ENCODE measurements around the gene ZNF8. TPM values are rescaled to one million over a fixed set of nuclear protein-coding genes. Genes with fewer than 3 reads are reported as not detected.

ZNF8 gene
- total and polyA plus RNA-seq, 10 of the 15 experiments (the other 5 are each of a cell fraction or from before 2014, with no cell fraction given), result 0.46 to 5.4 (median 2.6) TPM

DNA sequence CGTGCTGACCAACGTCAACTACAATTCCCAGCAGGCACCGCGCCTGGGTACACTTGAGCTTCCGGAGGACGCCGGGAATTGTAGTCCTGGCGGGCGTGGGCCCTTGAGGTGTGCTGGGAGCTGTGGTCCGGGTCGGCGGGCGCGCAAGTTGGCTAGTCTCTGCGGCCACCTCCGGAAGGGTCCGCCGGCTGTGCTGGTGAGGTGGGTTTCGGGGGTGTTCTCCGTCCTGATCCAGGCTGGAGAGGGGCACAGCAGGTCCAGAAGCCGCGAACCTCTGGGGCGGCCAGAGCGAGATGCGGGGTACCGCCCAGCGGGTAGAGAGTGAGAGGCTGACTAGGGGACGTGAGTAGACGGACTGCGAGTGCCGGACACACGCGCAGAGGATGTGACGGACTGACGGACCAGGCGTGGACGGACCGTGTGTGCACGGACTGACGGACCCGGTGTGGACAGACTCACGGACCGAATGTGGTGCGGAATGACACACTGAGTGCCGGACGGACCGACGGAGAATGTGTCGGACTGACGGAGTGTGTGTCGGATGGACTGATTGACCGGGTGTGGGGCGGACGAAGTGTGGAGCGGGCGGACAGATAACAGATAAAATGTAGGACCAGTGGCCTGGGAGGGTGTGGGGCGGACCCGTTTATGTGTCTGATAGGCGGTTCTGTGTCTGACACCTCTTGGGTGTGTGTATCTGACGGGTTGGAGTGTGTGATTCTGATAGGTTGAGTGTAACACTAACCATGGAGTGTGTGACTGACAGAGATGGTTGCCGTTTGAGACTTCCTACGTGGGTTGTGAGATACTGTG, 48.4 kb downstream of the ZNF8 start, which contains the start of gene ZSCAN22 (continued):
- TF ChIP-seq, protein P1, sequence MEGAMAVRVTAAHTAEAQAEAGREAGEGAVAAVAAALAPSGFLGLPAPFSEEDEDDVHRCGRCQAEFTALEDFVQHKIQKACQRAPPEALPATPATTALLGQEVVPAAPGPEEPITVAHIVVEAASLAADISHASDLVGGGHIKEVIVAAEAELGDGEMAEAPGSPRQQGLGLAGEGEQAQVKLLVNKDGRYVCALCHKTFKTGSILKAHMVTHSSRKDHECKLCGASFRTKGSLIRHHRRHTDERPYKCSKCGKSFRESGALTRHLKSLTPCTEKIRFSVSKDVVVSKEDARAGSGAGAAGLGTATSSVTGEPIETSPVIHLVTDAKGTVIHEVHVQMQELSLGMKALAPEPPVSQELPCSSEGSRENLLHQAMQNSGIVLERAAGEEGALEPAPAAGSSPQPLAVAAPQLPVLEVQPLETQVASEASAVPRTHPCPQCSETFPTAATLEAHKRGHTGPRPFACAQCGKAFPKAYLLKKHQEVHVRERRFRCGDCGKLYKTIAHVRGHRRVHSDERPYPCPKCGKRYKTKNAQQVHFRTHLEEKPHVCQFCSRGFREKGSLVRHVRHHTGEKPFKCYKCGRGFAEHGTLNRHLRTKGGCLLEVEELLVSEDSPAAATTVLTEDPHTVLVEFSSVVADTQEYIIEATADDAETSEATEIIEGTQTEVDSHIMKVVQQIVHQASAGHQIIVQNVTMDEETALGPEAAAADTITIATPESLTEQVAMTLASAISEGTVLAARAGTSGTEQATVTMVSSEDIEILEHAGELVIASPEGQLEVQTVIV (IDR thresholded peaks at IDR 0.05; ENCODE audit: borderline replicate concordance, partially characterized antibody), result peak; percentile 49
- TF ChIP-seq EED (IDR thresholded peaks at IDR 0.05; ENCODE audit: low read depth), result no peak
- peak; percentile 70; the same call in 1 of the 2 replicates for TF ChIP-seq GATAD2B (conservative IDR thresholded peaks at IDR 0.05; ENCODE audit: low read depth)
- 0 out of 2 replicates have a peak, but pooled peaks have one; percentile 41 for TF ChIP-seq SIN3A (IDR thresholded peaks at IDR 0.05; ENCODE audit: low read depth, low read length)
- TF ChIP-seq CHD2 (IDR thresholded peaks at IDR 0.05; ENCODE audit: borderline replicate concordance, low read depth, low read length), result peak; percentile 80; the same call in 1 of the 2 replicates
- TF ChIP-seq RUNX3 (IDR thresholded peaks at IDR 0.05; ENCODE audit: low read length), result peak; percentile 62
- TF ChIP-seq ATF7 (IDR thresholded peaks at IDR 0.05; ENCODE audit: low read depth), result peak; percentile 37; the same call in 1 of the 2 replicates
- peak; percentile 97 for TF ChIP-seq RB1 (IDR thresholded peaks at IDR 0.05; ENCODE audit: borderline replicate concordance)
- TF ChIP-seq SREBF1 (IDR thresholded peaks at IDR 0.05; ENCODE audit: low read length), result peak; percentile 87
- TF ChIP-seq SRF (IDR thresholded peaks at IDR 0.05; ENCODE audit: low read depth in 2 of 2, low read length in 2 of 2), result peak in 1 of 2 experiments; percentile 78; a peak in 2 of 4 replicates
- peak; percentile 65; the same call in 1 of the 2 replicates for TF ChIP-seq IRF4 (IDR thresholded peaks at IDR 0.05; ENCODE audit: low read depth, low read length)
- TF ChIP-seq POU2F2 (IDR thresholded peaks at IDR 0.05; ENCODE audit: borderline replicate concordance, low read depth, low read length), result peak; percentile 7; the same call in 1 of the 3 replicates
- TF ChIP-seq YBX1 (IDR thresholded peaks at IDR 0.05), result no peak
- TF ChIP-seq, protein P2, sequence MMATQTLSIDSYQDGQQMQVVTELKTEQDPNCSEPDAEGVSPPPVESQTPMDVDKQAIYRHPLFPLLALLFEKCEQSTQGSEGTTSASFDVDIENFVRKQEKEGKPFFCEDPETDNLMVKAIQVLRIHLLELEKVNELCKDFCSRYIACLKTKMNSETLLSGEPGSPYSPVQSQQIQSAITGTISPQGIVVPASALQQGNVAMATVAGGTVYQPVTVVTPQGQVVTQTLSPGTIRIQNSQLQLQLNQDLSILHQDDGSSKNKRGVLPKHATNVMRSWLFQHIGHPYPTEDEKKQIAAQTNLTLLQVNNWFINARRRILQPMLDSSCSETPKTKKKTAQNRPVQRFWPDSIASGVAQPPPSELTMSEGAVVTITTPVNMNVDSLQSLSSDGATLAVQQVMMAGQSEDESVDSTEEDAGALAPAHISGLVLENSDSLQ (IDR thresholded peaks at IDR 0.05), result peak; percentile 95
- peak; percentile 38 to 73; a peak in 2 of 3 replicates for TF ChIP-seq EGR1 (IDR thresholded peaks at IDR 0.05; ENCODE audit: borderline replicate concordance in 1 of 2, low read depth in 2 of 2, low read length in 2 of 2)
- TF ChIP-seq TBL1XR1 (IDR thresholded peaks at IDR 0.05; ENCODE audit: low read depth, low read length), result peak; percentile 58; the same call in 1 of the 2 replicates
- TF ChIP-seq, protein P3, sequence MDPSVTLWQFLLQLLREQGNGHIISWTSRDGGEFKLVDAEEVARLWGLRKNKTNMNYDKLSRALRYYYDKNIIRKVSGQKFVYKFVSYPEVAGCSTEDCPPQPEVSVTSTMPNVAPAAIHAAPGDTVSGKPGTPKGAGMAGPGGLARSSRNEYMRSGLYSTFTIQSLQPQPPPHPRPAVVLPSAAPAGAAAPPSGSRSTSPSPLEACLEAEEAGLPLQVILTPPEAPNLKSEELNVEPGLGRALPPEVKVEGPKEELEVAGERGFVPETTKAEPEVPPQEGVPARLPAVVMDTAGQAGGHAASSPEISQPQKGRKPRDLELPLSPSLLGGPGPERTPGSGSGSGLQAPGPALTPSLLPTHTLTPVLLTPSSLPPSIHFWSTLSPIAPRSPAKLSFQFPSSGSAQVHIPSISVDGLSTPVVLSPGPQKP (IDR thresholded peaks at IDR 0.05; ENCODE audit: low read depth, low read length), result peak; percentile 60
- TF ChIP-seq WRNIP1 (IDR thresholded peaks at IDR 0.05; ENCODE audit: borderline replicate concordance, low read depth, low read length), result no peak
- TF ChIP-seq, protein P4, sequence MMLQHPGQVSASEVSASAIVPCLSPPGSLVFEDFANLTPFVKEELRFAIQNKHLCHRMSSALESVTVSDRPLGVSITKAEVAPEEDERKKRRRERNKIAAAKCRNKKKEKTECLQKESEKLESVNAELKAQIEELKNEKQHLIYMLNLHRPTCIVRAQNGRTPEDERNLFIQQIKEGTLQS (IDR thresholded peaks at IDR 0.05; ENCODE audit: borderline replicate concordance, extremely low read depth, low read depth, low read length), result peak; percentile 41; the same call in 1 of the 2 replicates
- TF ChIP-seq LARP7 (IDR thresholded peaks at IDR 0.05), result peak; percentile 99
- TF ChIP-seq MTA2 (IDR thresholded peaks at IDR 0.05; ENCODE audit: low read depth), result peak; percentile 50; the same call in 1 of the 2 replicates

Data from GM12878 (cell line).